Coronary artery (tissue), 2 donors: ENCODE measurements around the gene HDAC10.
"Not testable (repeated sequence)": the region's sequence is repeated elsewhere in the genome, so short reads cannot be mapped to it uniquely, and the experiment has no call there.

Experiments used
- DNase-seq: peaks from one replicate; pipeline ENCODE4 v3.0.0-alpha.2; 2017; ENCODE audit warnings: low spot score
- H3K27ac ChIP-seq, 2 donors: fragments of 200-600 bp; sonication (generic); one replicate each; pipeline ENCODE4 v1.5.1; 2016 to 2019
- H3K4me3 ChIP-seq: fragments of 200-600 bp; sonication (generic); 2 replicates; pipeline ENCODE4 v1.5.1; 2016; ENCODE audit warnings: mild to moderate bottlenecking, moderate library complexity
- TF ChIP-seq, protein P1 (sequence below): fragments of 200-600 bp; sonication (generic); IDR thresholded peaks from one replicate; pipeline ENCODE4 v1.5.1; 2019; ENCODE audit warnings: antibody characterized with exemption

HDAC10 gene

GRCh38 chr22:50274311-50274710 lies 23.2 kb upstream of the HDAC10 start:
- no peak for DNase-seq
- Histone ChIP-seq H3K27ac (no peak overlapping the region), H3K4me3 (no peak overlapping the region)
- TF ChIP-seq, protein P1, sequence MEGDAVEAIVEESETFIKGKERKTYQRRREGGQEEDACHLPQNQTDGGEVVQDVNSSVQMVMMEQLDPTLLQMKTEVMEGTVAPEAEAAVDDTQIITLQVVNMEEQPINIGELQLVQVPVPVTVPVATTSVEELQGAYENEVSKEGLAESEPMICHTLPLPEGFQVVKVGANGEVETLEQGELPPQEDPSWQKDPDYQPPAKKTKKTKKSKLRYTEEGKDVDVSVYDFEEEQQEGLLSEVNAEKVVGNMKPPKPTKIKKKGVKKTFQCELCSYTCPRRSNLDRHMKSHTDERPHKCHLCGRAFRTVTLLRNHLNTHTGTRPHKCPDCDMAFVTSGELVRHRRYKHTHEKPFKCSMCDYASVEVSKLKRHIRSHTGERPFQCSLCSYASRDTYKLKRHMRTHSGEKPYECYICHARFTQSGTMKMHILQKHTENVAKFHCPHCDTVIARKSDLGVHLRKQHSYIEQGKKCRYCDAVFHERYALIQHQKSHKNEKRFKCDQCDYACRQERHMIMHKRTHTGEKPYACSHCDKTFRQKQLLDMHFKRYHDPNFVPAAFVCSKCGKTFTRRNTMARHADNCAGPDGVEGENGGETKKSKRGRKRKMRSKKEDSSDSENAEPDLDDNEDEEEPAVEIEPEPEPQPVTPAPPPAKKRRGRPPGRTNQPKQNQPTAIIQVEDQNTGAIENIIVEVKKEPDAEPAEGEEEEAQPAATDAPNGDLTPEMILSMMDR, result no peak

DNA sequence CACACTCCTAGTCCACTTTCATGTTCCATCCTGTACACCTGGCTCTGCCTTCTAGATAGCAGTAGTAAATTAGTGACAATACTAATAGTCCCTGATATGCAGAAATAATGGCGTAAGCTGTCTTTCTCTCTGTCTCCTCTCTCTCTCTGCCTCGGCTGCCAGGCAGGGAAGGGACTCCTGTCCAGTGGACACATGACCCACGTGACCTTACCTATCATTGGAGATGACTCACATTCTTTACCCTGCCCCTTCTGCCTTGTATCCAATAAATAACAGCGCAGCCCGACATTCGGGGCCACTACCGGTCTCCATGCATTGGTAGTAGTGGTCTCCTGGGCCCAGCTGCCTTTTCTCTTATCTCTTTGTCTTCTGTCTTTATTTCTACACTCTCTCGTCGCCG lies 22.7 kb upstream of the HDAC10 start:
- H3K27ac ChIP-seq, H3K4me3 ChIP-seq, DNase-seq: not testable (repeated sequence)

- not testable (repeated sequence) for DNase-seq, H3K27ac ChIP-seq, H3K4me3 ChIP-seq
Measured at GRCh38 chr22:50273352-50273751, 22.3 kb upstream of the HDAC10 start.

DNA sequence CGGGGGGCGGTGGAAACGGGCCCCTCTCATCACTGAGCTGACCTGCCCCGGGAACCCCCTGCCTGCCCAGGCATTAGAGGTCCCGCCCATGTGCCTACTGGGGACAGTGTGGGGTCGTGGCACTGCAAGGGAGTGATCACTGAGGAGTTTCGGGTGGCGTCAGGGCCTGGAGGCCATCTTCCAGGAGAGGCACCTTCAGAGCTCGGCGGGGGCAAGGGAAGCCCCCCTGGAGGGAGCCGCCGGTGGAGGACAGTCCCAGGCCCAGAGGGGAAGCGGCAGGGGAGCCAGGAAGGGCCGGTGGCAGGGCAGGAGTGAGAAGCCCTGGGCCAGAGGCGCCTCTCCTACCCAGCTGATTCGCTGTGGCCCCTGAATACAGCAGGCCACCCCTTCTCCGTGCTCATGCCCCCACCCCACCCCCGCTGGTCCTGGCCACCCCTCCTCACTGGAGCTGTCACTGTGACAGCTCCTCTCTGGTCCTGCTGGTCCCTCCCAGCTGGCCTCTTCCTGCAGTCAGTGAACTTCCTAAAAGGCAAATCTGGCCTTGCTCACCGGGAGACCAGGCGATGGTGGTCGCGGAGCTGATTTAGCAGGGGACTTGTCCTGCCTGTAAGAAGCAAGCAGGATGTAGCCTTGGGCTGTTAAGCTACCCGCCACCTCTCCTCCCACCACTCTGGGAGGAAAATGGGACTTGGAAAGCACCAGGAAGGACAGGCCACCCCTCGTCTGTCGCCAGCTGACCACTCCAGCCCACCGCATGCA lies 21.2 kb upstream of the HDAC10 start:
- Histone ChIP-seq H3K27ac (peak overlapping the region in 1 of 2 donors; percentile 18), H3K4me3 (peak overlapping the region; percentile 78)
- no peak for DNase-seq
- TF ChIP-seq, protein P1, result no peak

DNA sequence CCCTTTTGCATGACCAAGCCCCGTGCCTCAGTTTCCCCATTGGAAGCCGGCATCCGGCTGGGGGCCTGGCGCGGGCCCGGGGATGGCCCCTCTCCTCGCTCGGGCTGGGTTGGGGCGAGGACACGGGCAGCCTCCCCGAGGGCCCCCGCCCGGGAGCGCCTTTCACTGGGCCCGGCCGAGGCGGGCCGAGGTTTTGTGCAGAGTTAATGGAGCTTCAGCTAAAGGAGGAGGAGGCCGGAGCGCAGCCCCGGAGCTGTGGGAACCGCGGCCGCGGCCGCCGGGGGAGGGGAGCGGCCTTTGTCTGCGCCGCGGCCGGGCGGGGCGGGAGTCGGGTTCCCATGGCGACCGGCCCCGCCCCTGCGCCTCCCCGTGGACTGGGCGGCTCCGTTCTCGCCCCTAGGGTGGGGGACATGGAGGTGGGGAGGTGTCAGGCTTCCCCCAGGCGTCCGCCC lies 20.5 kb upstream of the HDAC10 start:
- TF ChIP-seq, protein P1, result no peak
- no peak for DNase-seq
- Histone ChIP-seq H3K27ac (peak overlapping the region in 1 of 2 donors; percentile 18), H3K4me3 (peak overlapping the region; percentile 78)

DNA sequence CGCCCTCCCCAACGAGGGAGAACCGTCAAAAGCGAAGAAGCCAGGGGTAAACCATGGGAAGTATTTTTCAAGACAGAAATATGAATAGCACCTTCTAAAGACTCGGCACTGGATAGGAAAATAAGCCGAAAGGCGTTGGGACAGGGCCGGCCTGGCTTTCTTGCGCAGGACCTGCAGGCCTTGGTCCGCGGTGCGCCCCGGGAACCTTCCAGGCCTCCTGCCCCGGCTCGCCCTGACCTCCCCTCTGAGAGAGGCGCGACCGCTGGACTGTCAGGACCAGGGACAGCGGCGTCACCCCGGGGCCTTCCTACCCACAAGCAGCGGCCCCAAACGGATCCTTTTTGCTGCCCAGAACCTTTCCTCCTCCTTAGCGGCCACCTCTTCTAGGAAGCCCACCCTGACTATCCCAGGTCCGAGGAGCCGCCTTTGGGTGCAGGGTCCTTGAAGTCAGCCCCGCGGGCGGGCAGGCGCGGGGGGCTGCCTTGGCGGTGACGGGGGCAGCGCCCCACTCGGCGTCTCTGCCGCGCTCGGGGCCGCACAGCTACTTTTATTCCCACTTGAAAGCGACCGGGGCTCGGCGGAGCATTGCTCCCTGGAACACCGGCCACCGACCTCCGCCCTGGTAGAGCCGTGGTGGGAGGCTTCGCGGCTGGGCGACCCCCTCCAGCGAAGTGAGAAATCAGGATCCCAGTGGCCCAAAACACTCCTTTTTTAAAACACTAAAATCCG lies 19.8 kb upstream of the HDAC10 start:
- H3K27ac ChIP-seq, result peak overlapping the region in 1 of 2 donors; percentile 72
- TF ChIP-seq, protein P1, result no peak
- H3K4me3 ChIP-seq, result peak overlapping the region; percentile 78
- DNase-seq, result no peak

- Histone ChIP-seq H3K4me3 (peak within 1 kb of the TSS; percentile 78), H3K27ac (peak within 1 kb of the TSS in 1 of 2 donors; percentile 72)
- TF ChIP-seq, protein P1, result no peak
- DNase-seq, result no peak
Measured at GRCh38 chr22:50269970-50270665, 19.1 kb upstream of the HDAC10 start, which contains the start of gene MAPK11. Gene MAPK11, minus strand, starts transcription at chr22:50270380. Its CDS starts 88 bp downstream, at chr22:50270292.
